Measurements from ENCODE around the gene PDE1A. TPM values are rescaled to one million over a fixed set of nuclear protein-coding genes. Genes with fewer than 3 reads are reported as not detected.

Gene PDE1A
- total RNA-seq, 2 experiments from 2014 or later, result not detected

GRCh38 chr2:182187130-182187529 is 239.7 kb downstream of the PDE1A start:
- H3K9me3 Mint-ChIP-seq, result peaks cover 4% of the 10 kb centered on the region
- no peak for DNase-seq
- peaks cover 6% of the 10 kb centered on the region for H3K27me3 Mint-ChIP-seq
- H3K27ac Mint-ChIP-seq, result no peak overlapping the region
- H3K4me3 Mint-ChIP-seq, result no peak overlapping the region
- no peaks in the 10 kb centered on the region for H3K36me3 Mint-ChIP-seq
- H3K4me1 Mint-ChIP-seq, result no peaks in the 10 kb centered on the region

- no peaks in the 10 kb centered on the region for H3K4me1 Mint-ChIP-seq
- no peaks in the 10 kb centered on the region for H3K36me3 Mint-ChIP-seq
- H3K4me3 Mint-ChIP-seq, result no peak overlapping the region
- peaks cover 4% of the 10 kb centered on the region for H3K9me3 Mint-ChIP-seq
- H3K27ac Mint-ChIP-seq, result no peak overlapping the region
- peaks cover 6% of the 10 kb centered on the region for H3K27me3 Mint-ChIP-seq
- no peak for DNase-seq
These were observed 240.6 kb downstream of the PDE1A start for GRCh38 chr2:182186132-182186735.

GRCh38 chr2:182182436-182182835 is 244.4 kb downstream of the PDE1A start:
- H3K27ac Mint-ChIP-seq, result no peak overlapping the region
- peaks cover 12% of the 10 kb centered on the region for H3K27me3 Mint-ChIP-seq
- no peak for DNase-seq
- peaks cover 4% of the 10 kb centered on the region for H3K9me3 Mint-ChIP-seq
- no peaks in the 10 kb centered on the region for H3K4me1 Mint-ChIP-seq
- H3K4me3 Mint-ChIP-seq, result no peak overlapping the region
- no peaks in the 10 kb centered on the region for H3K36me3 Mint-ChIP-seq

DNA sequence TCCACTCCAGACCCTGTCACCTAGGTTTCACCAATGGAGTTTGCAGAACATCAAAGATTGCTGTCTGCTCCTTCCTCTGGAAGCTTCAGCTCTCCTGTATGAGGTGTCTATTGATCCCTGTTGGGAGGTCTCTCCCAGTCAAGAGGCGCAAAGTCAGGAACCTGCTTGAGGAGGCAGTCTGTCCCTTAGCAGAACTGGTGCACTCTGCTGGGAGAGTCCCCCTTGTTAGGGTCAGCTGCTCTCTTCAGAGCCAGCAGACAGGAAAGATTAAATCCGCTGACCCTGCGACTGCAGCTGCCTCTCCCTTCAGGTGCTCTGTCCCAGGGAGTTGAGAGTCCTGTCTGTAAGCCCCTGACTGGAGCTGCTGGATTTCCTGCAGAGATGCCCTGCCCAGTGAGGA is 245.5 kb downstream of the PDE1A start:
- Mint-ChIP-seq H3K4me3 (no peak overlapping the region), H3K27ac (no peak overlapping the region), H3K36me3 (no peaks in the 10 kb centered on the region), H3K9me3 (peaks cover 4% of the 10 kb centered on the region), H3K27me3 (peaks cover 12% of the 10 kb centered on the region), H3K4me1 (no peaks in the 10 kb centered on the region)
- no peak for DNase-seq

DNA sequence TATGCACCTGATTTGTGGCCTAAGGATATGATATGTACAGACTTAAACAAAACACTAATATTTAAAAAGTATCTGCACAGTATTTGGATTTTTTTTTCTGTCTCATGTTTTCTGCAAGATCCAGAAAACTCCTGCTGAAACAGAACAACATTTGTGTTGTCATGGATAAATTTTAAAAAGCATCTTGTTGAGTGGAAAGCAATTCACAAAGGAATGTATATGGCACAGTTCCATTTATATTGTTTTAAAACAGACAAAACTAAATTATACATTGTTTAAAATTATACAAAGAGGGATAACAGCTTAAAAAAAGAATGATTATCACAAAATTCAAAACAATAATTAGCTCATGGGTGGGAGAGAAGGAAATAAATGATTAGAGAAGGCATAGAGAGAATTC is 247.7 kb downstream of the PDE1A start:
- no peak for DNase-seq
- H3K4me1 Mint-ChIP-seq, result no peaks in the 10 kb centered on the region
- no peak overlapping the region for H3K27ac Mint-ChIP-seq
- peaks cover 12% of the 10 kb centered on the region for H3K27me3 Mint-ChIP-seq
- H3K36me3 Mint-ChIP-seq, result no peaks in the 10 kb centered on the region
- H3K9me3 Mint-ChIP-seq, result peaks cover 4% of the 10 kb centered on the region
- H3K4me3 Mint-ChIP-seq, result no peak overlapping the region

DNA sequence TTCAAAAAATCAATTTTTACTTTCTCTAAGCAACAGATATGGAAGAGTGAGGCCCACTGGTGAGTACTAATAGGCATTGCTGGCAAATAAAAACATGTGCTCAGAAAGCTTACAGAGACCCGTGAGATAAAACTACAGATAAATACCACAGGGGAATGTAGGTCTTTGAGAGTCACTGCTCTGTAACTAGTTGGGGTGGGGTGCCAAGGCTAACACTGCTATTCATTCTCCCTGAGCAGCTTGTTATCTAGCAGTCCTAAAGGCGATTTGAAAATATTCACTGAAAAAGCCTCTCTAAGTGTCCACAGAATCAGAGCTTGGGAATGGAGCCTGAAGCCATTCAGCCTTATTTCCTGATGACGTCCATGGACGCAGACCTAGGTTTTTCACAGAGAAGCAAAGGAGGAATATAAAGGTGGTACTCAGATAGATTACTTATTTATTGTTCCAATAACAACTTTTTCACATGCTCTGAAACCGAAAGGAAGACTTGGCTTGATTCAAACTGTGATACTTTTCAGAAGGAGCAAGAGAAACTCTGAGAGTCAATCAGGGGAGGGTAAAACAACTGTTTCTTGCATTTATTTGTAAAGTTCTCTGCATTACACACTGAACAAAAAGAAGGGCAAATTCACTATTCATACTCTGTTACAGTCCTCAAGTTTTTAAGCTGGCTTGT is 252.8 kb downstream of the PDE1A start:
- H3K36me3 Mint-ChIP-seq, result no peaks in the 10 kb centered on the region
- H3K27me3 Mint-ChIP-seq, result no peaks in the 10 kb centered on the region
- H3K4me3 Mint-ChIP-seq, result no peak overlapping the region
- no peak overlapping the region for H3K27ac Mint-ChIP-seq
- H3K4me1 Mint-ChIP-seq, result no peaks in the 10 kb centered on the region
- DNase-seq, result no peak
- H3K9me3 Mint-ChIP-seq, result no peaks in the 10 kb centered on the region

- Mint-ChIP-seq H3K4me1 (no peaks in the 10 kb centered on the region), H3K36me3 (no peaks in the 10 kb centered on the region), H3K9me3 (no peaks in the 10 kb centered on the region), H3K4me3 (no peak overlapping the region), H3K27me3 (no peaks in the 10 kb centered on the region), H3K27ac (no peak overlapping the region)
- DNase-seq, result no peak
These were observed 256.5 kb downstream of the PDE1A start for GRCh38 chr2:182170341-182170740.

- Mint-ChIP-seq H3K9me3 (no peaks in the 10 kb centered on the region), H3K4me3 (no peak overlapping the region), H3K4me1 (no peaks in the 10 kb centered on the region), H3K27me3 (no peaks in the 10 kb centered on the region), H3K36me3 (no peaks in the 10 kb centered on the region), H3K27ac (no peak overlapping the region)
- no peak for DNase-seq
These were observed 259.0 kb downstream of the PDE1A start for GRCh38 chr2:182167882-182168281.

DNA sequence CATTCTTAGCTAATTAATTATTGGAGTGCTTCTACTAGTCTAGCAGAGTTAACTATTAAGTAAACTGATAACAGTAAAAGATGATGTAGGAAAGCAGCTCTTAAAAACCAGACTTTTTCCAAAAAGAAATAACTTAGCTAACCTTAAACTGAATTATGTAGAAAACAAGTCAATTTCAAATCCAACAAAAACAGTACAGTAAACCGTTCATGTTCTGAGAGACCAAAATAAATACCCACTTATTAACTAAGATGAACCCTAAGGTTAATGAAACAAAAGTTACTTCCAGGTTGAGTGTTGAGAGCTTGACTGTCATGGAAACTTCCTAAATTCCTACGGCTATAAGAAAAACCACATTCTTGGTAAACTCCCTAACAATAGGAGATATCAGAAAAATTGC is 260.0 kb downstream of the PDE1A start:
- no peaks in the 10 kb centered on the region for H3K4me1 Mint-ChIP-seq
- H3K9me3 Mint-ChIP-seq, result no peaks in the 10 kb centered on the region

GRCh38 chr2:182166406-182166805 is 260.4 kb downstream of the PDE1A start:
- Mint-ChIP-seq H3K27me3 (peaks cover 4% of the 10 kb centered on the region), H3K36me3 (no peaks in the 10 kb centered on the region), H3K27ac (no peak overlapping the region), H3K4me1 (no peaks in the 10 kb centered on the region), H3K4me3 (no peak overlapping the region), H3K9me3 (no peaks in the 10 kb centered on the region)
- no peak for DNase-seq

More for the DNA sequence above, 260.0 kb downstream of the PDE1A start:
- no peaks in the 10 kb centered on the region for H3K27me3 Mint-ChIP-seq
- DNase-seq, result no peak
- no peak overlapping the region for H3K4me3 Mint-ChIP-seq
- H3K27ac Mint-ChIP-seq, result no peak overlapping the region
- H3K36me3 Mint-ChIP-seq, result no peaks in the 10 kb centered on the region

DNA sequence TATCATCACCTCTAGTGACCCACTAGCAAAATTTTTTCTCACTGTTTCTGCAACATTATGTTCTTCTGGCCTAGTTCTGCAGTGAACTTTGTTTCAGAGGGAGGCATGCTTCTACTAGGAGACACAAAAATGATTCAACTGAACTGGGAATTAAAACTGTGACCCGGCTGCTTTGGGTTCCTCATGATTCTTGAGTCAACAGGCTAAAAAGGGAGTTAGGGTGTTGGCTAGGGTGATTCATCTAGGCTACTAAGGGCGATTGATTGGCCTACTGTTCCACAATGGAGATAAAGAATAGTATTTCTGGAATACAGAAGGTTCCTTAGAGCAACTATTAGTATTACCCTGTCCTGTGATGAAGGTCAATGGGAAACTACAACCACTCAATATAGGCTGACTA is 261.6 kb downstream of the PDE1A start:
- Mint-ChIP-seq H3K27ac (no peak overlapping the region), H3K27me3 (peaks cover 5% of the 10 kb centered on the region), H3K4me1 (no peaks in the 10 kb centered on the region), H3K4me3 (no peak overlapping the region), H3K9me3 (no peaks in the 10 kb centered on the region), H3K36me3 (no peaks in the 10 kb centered on the region)
- DNase-seq, result no peak

DNA sequence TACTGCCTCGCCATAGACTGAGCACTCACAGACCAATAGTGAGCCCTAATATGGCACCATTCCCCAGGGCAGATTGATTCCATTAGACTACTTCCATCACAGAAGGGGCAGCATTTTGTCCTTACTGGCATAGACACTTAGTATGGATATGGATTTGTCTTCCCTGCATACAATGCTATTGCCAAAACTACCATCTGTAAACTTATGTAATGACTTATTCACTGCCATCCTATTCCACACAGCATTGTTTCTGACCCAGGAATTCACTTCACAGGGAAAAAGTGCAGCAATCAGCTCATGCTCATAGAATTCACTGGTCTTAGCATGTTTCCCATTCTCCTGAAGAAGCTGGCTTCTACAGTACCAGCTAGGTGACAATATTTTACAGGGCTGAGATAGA is 262.1 kb downstream of the PDE1A start:
- no peak for DNase-seq
- H3K27me3 Mint-ChIP-seq, result peaks cover 8% of the 10 kb centered on the region
- no peak overlapping the region for H3K27ac Mint-ChIP-seq
- no peaks in the 10 kb centered on the region for H3K36me3 Mint-ChIP-seq
- no peak overlapping the region for H3K4me3 Mint-ChIP-seq
- no peaks in the 10 kb centered on the region for H3K4me1 Mint-ChIP-seq
- no peaks in the 10 kb centered on the region for H3K9me3 Mint-ChIP-seq

GRCh38 chr2:182163878-182164277 is 263.0 kb downstream of the PDE1A start:
- Mint-ChIP-seq H3K9me3 (no peaks in the 10 kb centered on the region), H3K27ac (no peak overlapping the region), H3K27me3 (peaks cover 8% of the 10 kb centered on the region), H3K36me3 (no peaks in the 10 kb centered on the region), H3K4me1 (no peaks in the 10 kb centered on the region), H3K4me3 (no peak overlapping the region)
- DNase-seq, result no peak

DNA sequence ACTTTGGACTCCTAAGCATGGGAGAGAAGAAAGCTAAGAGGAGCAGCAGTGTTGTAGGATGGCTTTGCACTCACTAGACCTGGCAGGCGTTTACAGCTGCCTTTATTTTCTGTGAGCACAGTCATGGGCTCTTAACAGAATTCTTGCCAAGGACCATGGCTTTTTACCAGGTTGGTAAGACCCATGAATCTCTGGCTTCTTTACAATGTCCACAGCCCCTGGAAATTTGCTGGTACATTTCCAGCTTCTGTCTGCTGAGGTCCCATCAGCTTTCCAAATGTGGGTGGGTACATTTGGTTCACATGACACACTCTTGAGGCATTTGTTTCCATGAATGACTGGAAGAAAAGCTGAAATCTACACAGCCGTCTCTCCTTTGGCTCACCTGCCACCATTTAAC is 278.5 kb downstream of the PDE1A start:
- DNase-seq, result no peak
- Mint-ChIP-seq H3K4me1 (no peaks in the 10 kb centered on the region), H3K4me3 (no peak overlapping the region), H3K27me3 (peaks cover 6% of the 10 kb centered on the region), H3K36me3 (no peaks in the 10 kb centered on the region), H3K9me3 (no peaks in the 10 kb centered on the region), H3K27ac (no peak overlapping the region)

DNA sequence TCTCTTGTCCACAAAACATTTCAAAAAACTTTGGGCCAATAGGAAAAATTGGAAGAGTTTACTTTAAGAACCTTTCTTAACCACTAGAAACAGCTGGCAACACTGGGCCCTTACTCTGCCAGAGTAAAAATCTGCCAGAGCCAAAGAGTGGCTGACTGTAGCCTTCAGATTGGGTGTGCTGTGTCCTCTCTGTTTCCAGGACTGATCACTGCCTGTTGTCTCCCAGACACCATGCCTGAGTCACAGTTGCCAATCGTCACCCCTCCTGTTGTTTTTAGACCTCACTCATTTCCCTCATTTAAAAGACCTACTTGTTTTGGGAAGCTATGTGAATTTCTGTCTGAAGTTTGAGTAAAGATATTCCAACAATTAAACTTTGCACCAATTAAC is 282.1 kb downstream of the PDE1A start:
- H3K4me3 Mint-ChIP-seq, result no peak overlapping the region
- H3K4me1 Mint-ChIP-seq, result no peaks in the 10 kb centered on the region
- H3K27me3 Mint-ChIP-seq, result peaks cover 4% of the 10 kb centered on the region
- no peaks in the 10 kb centered on the region for H3K36me3 Mint-ChIP-seq
- DNase-seq, result no peak
- H3K27ac Mint-ChIP-seq, result no peak overlapping the region
- no peaks in the 10 kb centered on the region for H3K9me3 Mint-ChIP-seq

GRCh38 chr2:182144041-182144775 is 282.6 kb downstream of the PDE1A start:
- no peak overlapping the region for H3K4me3 Mint-ChIP-seq
- no peaks in the 10 kb centered on the region for H3K36me3 Mint-ChIP-seq
- no peaks in the 10 kb centered on the region for H3K9me3 Mint-ChIP-seq
- H3K27ac Mint-ChIP-seq, result no peak overlapping the region
- peaks cover 4% of the 10 kb centered on the region for H3K27me3 Mint-ChIP-seq
- DNase-seq, result no peak
- no peaks in the 10 kb centered on the region for H3K4me1 Mint-ChIP-seq

Data from activated naive CD8-positive, alpha-beta T cell treated with anti-CD3 and anti-CD28 coated beads for 36 hours (primary cell).